Measurements from ENCODE around the gene KIZ.

KIZ gene

GRCh38 chr20:21109144-21109543 is 16.7 kb upstream of the KIZ start:
- Histone ChIP-seq H3K9me3 (ENCODE audit: control insufficient read depth, low read length) (no peaks in the 10 kb centered on the region), H3K9ac (ENCODE audit: low read length) (no peak overlapping the region), H3K36me3 (ENCODE audit: control insufficient read depth, insufficient read depth, low read length) (no peaks in the 10 kb centered on the region), H3K27me3 (ENCODE audit: control insufficient read depth, insufficient read depth, low read length) (peaks cover 54% of the 10 kb centered on the region), H3K4me3 (ENCODE audit: low read length) (no peak overlapping the region), H3K4me1 (ENCODE audit: control insufficient read depth, insufficient read depth, low read length) (no peaks in the 10 kb centered on the region)

DNA sequence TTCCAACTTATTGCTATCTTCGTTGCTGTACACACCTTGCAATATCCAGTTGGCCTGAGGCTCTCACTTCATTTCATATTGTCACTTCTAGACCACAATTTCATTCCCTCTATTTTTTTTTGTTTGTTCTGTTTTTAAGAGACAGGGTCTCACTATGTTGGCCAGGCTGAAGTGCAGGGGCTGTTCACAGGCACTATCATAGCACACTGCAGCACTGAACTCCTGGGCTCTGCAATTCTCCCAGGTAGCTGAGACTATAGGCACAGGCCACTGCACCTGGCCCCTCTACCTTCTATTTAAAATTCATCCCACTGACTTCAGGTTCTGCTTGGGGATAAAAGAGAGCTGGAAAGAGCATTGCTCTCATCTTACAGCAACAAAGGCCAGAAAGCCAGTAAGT is 15.1 kb upstream of the KIZ start:
- no peak overlapping the region for H3K4me3 ChIP-seq (ENCODE audit: low read length)
- H3K27me3 ChIP-seq (ENCODE audit: control insufficient read depth, insufficient read depth, low read length), result peaks cover 37% of the 10 kb centered on the region
- no peaks in the 10 kb centered on the region for H3K36me3 ChIP-seq (ENCODE audit: control insufficient read depth, insufficient read depth, low read length)
- no peaks in the 10 kb centered on the region for H3K4me1 ChIP-seq (ENCODE audit: control insufficient read depth, insufficient read depth, low read length)
- H3K9ac ChIP-seq (ENCODE audit: low read length), result no peak overlapping the region
- H3K9me3 ChIP-seq (ENCODE audit: control insufficient read depth, low read length), result no peaks in the 10 kb centered on the region

- Histone ChIP-seq H3K4me1 (ENCODE audit: control insufficient read depth, insufficient read depth, low read length) (no peaks in the 10 kb centered on the region), H3K9ac (ENCODE audit: low read length) (no peak overlapping the region), H3K9me3 (ENCODE audit: control insufficient read depth, low read length) (no peaks in the 10 kb centered on the region), H3K36me3 (ENCODE audit: control insufficient read depth, insufficient read depth, low read length) (no peaks in the 10 kb centered on the region), H3K27me3 (ENCODE audit: control insufficient read depth, insufficient read depth, low read length) (peaks cover 31% of the 10 kb centered on the region), H3K4me3 (ENCODE audit: low read length) (no peak overlapping the region)
These were observed 14.5 kb upstream of the KIZ start for GRCh38 chr20:21111416-21111815.

- Histone ChIP-seq H3K36me3 (ENCODE audit: control insufficient read depth, insufficient read depth, low read length) (no peaks in the 10 kb centered on the region), H3K9me3 (ENCODE audit: control insufficient read depth, low read length) (no peaks in the 10 kb centered on the region), H3K4me3 (ENCODE audit: low read length) (no peak overlapping the region), H3K4me1 (ENCODE audit: control insufficient read depth, insufficient read depth, low read length) (no peaks in the 10 kb centered on the region), H3K9ac (ENCODE audit: low read length) (no peak overlapping the region), H3K27me3 (ENCODE audit: control insufficient read depth, insufficient read depth, low read length) (peaks cover 10% of the 10 kb centered on the region)
These were observed 12.2 kb upstream of the KIZ start for GRCh38 chr20:21113697-21114096.

GRCh38 chr20:21114584-21114983 is 11.3 kb upstream of the KIZ start:
- Histone ChIP-seq H3K9me3 (ENCODE audit: control insufficient read depth, low read length) (no peaks in the 10 kb centered on the region), H3K27me3 (ENCODE audit: control insufficient read depth, insufficient read depth, low read length) (peaks cover 4% of the 10 kb centered on the region), H3K9ac (ENCODE audit: low read length) (no peak overlapping the region)

DNA sequence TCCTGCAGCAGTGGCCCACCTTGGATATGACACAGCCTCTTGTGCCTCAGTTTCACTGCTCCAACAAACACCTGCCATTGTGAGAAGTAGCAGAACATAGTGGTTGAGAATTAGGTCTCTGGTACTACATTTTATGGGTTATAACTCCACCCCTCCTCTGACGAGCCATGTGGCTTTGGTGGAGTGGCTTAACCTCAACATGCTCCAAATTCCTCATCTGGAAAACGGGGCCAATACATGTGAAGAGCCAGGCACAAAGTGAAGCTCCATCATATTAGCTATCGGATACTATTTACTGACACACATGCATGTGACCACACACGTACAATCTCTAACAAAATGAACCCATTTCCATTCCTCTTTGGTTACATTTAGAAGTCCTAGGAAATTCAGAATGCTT is 8.4 kb upstream of the KIZ start:
- Histone ChIP-seq H3K4me1 (ENCODE audit: control insufficient read depth, insufficient read depth, low read length) (no peaks in the 10 kb centered on the region), H3K36me3 (ENCODE audit: control insufficient read depth, insufficient read depth, low read length) (no peaks in the 10 kb centered on the region), H3K9ac (ENCODE audit: low read length) (no peak overlapping the region), H3K27me3 (ENCODE audit: control insufficient read depth, insufficient read depth, low read length) (no peaks in the 10 kb centered on the region), H3K9me3 (ENCODE audit: control insufficient read depth, low read length) (no peaks in the 10 kb centered on the region), H3K4me3 (ENCODE audit: low read length) (no peak overlapping the region)

More at GRCh38 chr20:21114584-21114983, 11.3 kb upstream of the KIZ start:
- Histone ChIP-seq H3K4me1 (ENCODE audit: control insufficient read depth, insufficient read depth, low read length) (no peaks in the 10 kb centered on the region), H3K36me3 (ENCODE audit: control insufficient read depth, insufficient read depth, low read length) (no peaks in the 10 kb centered on the region), H3K4me3 (ENCODE audit: low read length) (no peak overlapping the region)

DNA sequence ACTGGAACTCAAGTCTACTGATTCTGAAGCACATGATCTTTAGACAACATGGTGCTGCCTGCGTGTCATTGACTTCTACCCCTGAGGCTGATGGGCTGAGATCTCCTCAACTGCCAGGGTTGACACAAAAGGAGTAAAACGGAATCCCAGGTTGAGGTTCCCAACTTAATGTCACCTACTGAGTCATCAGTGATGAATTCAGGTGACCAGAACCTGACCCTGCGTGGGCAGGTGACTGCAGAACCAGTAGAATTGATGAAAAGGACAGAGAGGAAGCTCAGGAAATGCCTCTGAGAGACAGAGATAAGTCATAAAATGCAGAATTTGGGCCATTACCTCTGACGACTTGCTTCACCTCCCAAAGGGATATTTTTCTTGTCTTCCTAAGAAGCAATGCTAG is 7.7 kb upstream of the KIZ start:
- Histone ChIP-seq H3K27me3 (ENCODE audit: control insufficient read depth, insufficient read depth, low read length) (no peaks in the 10 kb centered on the region), H3K9me3 (ENCODE audit: control insufficient read depth, low read length) (no peaks in the 10 kb centered on the region), H3K9ac (ENCODE audit: low read length) (no peak overlapping the region), H3K36me3 (ENCODE audit: control insufficient read depth, insufficient read depth, low read length) (no peaks in the 10 kb centered on the region), H3K4me1 (ENCODE audit: control insufficient read depth, insufficient read depth, low read length) (no peaks in the 10 kb centered on the region), H3K4me3 (ENCODE audit: low read length) (no peak overlapping the region)

DNA sequence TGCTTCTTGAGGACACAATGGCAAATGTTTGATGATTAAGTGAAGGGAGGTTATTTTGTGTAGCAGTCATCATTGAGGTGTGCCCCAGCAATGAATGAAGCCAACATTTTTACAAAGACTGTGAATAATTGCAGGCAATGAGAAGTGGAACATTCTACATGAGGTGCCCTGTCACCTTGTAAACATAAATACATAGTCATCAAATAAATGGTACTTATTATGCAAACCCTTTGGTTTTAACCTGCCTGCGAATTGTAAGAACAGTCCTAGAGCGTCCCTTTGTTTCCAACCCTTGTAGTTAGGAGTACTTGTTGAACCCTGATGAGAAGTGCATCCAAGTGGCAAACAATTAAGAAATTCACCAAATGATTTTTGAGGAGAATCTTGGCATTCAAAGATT is 7.1 kb upstream of the KIZ start:
- H3K36me3 ChIP-seq (ENCODE audit: control insufficient read depth, insufficient read depth, low read length), result no peaks in the 10 kb centered on the region
- no peaks in the 10 kb centered on the region for H3K4me1 ChIP-seq (ENCODE audit: control insufficient read depth, insufficient read depth, low read length)
- no peak overlapping the region for H3K9ac ChIP-seq (ENCODE audit: low read length)
- no peaks in the 10 kb centered on the region for H3K9me3 ChIP-seq (ENCODE audit: control insufficient read depth, low read length)
- H3K4me3 ChIP-seq (ENCODE audit: low read length), result no peak overlapping the region
- H3K27me3 ChIP-seq (ENCODE audit: control insufficient read depth, insufficient read depth, low read length), result no peaks in the 10 kb centered on the region

DNA sequence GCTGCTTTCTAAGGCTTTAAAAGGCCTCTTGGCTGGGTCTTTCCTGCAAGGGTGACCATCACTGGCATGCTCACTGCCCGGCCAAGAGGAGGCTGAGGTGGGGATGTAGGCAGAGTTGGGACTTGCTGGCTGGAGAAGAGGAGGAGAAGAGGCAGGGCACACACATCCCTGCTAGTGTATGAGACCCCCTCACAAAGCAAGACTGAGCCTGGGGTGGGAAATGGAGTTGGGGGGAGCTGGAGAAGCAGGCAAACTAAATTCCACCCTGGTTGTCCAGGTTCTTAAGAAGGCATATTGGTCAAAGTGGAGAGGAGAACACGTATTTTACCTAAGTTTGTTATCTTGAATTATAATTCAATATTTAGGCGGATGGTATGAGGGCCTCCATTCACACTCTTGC is 1.7 kb upstream of the KIZ start:
- Histone ChIP-seq H3K9me3 (ENCODE audit: control insufficient read depth, low read length) (no peaks in the 10 kb centered on the region), H3K27me3 (ENCODE audit: control insufficient read depth, insufficient read depth, low read length) (no peaks in the 10 kb centered on the region), H3K4me3 (ENCODE audit: low read length) (no peak overlapping the region), H3K9ac (ENCODE audit: low read length) (no peak overlapping the region), H3K4me1 (ENCODE audit: control insufficient read depth, insufficient read depth, low read length) (peaks cover 7% of the 10 kb centered on the region), H3K36me3 (ENCODE audit: control insufficient read depth, insufficient read depth, low read length) (no peaks in the 10 kb centered on the region)

GRCh38 chr20:21125072-21125848 is 622 bp upstream of the KIZ start:
- Histone ChIP-seq H3K4me1 (ENCODE audit: control insufficient read depth, insufficient read depth, low read length) (peaks cover 7% of the 10 kb centered on the region), H3K4me3 (ENCODE audit: low read length) (peak overlapping the region; percentile 80), H3K9ac (ENCODE audit: low read length) (peak overlapping the region; percentile 70), H3K27me3 (ENCODE audit: control insufficient read depth, insufficient read depth, low read length) (no peaks in the 10 kb centered on the region), H3K9me3 (ENCODE audit: control insufficient read depth, low read length) (no peaks in the 10 kb centered on the region), H3K36me3 (ENCODE audit: control insufficient read depth, insufficient read depth, low read length) (no peaks in the 10 kb centered on the region)

- Histone ChIP-seq H3K9ac (ENCODE audit: low read length) (peak overlapping the region; percentile 89), H3K27me3 (ENCODE audit: control insufficient read depth, insufficient read depth, low read length) (no peaks in the 10 kb centered on the region), H3K9me3 (ENCODE audit: control insufficient read depth, low read length) (no peaks in the 10 kb centered on the region), H3K36me3 (ENCODE audit: control insufficient read depth, insufficient read depth, low read length) (no peaks in the 10 kb centered on the region), H3K4me3 (ENCODE audit: low read length) (peak overlapping the region; percentile 81), H3K4me1 (ENCODE audit: control insufficient read depth, insufficient read depth, low read length) (peaks cover 7% of the 10 kb centered on the region)
These were observed 644 bp downstream of the KIZ start for GRCh38 chr20:21126581-21126870.

DNA sequence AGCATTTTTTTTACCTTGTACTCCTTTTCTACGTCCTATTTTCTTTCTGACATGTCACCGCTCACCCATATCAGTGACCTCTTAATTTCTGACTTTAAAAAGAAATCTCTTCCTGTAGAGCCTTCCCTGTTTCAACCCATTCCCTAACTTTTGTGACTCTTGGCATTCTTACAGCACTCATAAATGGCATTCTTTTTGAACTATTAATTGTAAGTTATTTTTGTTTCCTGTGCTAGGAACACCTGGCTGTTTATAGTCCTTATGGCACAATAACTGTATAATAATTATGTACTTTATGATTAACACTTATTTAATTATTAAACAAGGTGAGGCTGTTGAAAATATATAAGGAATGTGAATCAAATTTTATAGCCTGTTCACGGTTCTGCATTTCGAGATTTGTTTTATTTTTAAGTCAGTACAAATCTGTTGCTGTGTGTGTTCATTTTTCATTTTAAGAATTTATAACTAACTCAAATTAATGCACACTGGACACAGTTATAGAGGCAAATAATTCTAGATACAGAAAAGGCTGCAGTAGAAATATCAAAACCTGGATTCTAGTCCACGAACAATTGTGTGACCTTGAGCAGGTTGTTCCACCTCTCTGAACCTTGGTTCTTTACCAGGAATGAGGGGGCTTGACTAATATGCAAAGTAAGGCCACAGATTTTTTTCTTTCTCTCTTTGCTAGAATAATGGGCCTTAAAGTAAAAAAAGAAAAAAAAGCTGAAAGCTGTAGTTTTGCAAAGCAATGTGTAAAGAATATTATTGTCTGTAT is 1.5 kb downstream of the KIZ start:
- Histone ChIP-seq H3K4me3 (ENCODE audit: low read length) (no peak overlapping the region), H3K27me3 (ENCODE audit: control insufficient read depth, insufficient read depth, low read length) (no peaks in the 10 kb centered on the region), H3K4me1 (ENCODE audit: control insufficient read depth, insufficient read depth, low read length) (peaks cover 7% of the 10 kb centered on the region), H3K9me3 (ENCODE audit: control insufficient read depth, low read length) (no peaks in the 10 kb centered on the region), H3K9ac (ENCODE audit: low read length) (no peak overlapping the region), H3K36me3 (ENCODE audit: control insufficient read depth, insufficient read depth, low read length) (no peaks in the 10 kb centered on the region)

Data from mucosa of stomach (tissue), 1 donor.